H1 (cell line): Measurements from ENCODE around the gene RBP7. TPM values are rescaled to one million over a fixed set of nuclear protein-coding genes. Genes with fewer than 3 reads are reported as not detected.

ENCODE experiments used
- CTCF ChIA-PET: fragments of 300-600 bp; sonication (Branson Sonifier 250); formaldehyde crosslinking; loops from one replicate; lab custom pipeline; 2021; ENCODE audit not compliant: partially characterized antibody; lab: Charles Lee
- POLR2A ChIA-PET: fragments of 300-600 bp; sonication (Branson Sonifier 250); formaldehyde crosslinking; loops from one replicate; lab custom pipeline; 2021; ENCODE audit warnings: inconsistent platforms; ENCODE audit not compliant: partially characterized antibody; lab: Charles Lee
- DNase-seq, 2 experiments: peaks; one replicate each; pipeline versions ENCODE4 v3.0.0 to v3.0.0-alpha.2; 2010 to 2022; ENCODE audit warnings: low spot score in 2 of 2, low read depth in 1 of 2, mixed read lengths in 1 of 2
- FAIRE-seq: peaks from 2 replicates; lab custom pipeline; 2011; peaks lifted over from hg19 to GRCh38; lab: Jason Lieb, UNC
- H2AFZ ChIP-seq: 2 replicates; pipeline ENCODE4 v1.8.1; 2012; ENCODE audit warnings: low read length, inconsistent platforms
- H2AK5ac ChIP-seq: 2 replicates; pipeline ENCODE4 v1.6.1; 2013; ENCODE audit warnings: low read depth, low read length
- H2BK120ac ChIP-seq: replicated peaks from 2 replicates; pipeline ENCODE3; 2013; ENCODE audit warnings: low read depth, low read length, inconsistent platforms
- H2BK12ac ChIP-seq: 2 replicates; pipeline ENCODE4 v1.6.1; 2013; ENCODE audit warnings: low read depth, low read length
- H2BK15ac ChIP-seq: 2 replicates; pipeline ENCODE4 v1.6.1; 2013; ENCODE audit warnings: low read length
- H2BK20ac ChIP-seq: 2 replicates; pipeline ENCODE4 v1.6.1; 2013; ENCODE audit warnings: low read length
- H2BK5ac ChIP-seq: 2 replicates; pipeline ENCODE4 v1.6.1; 2013; ENCODE audit warnings: low read depth, low read length
- H3K14ac ChIP-seq: 2 replicates; pipeline ENCODE4 v1.6.1; 2013; ENCODE audit warnings: inconsistent platforms; ENCODE audit not compliant: insufficient read length
- H3K18ac ChIP-seq: 2 replicates; pipeline ENCODE4 v1.6.1; 2013; ENCODE audit warnings: low read length; ENCODE audit errors: extremely low read depth
- H3K23ac ChIP-seq: 2 replicates; pipeline ENCODE4 v1.6.1; 2013; ENCODE audit warnings: inconsistent platforms; ENCODE audit not compliant: insufficient read length
- H3K23me2 ChIP-seq: 2 replicates; pipeline ENCODE4 v1.6.1; 2013; ENCODE audit warnings: low read depth, low read length
- H3K27ac ChIP-seq: 2 replicates; pipeline ENCODE4 v1.6.1; 2011; ENCODE audit warnings: low read depth, low read length, inconsistent platforms
- H3K27me3 ChIP-seq, 4 experiments: replicated peaks in 1 of 4; 1 replicate in 1 of 4; 2 replicates in 3 of 4; pipeline versions ENCODE4 v1.6.1 to v1.8.1; 2011 to 2013; ENCODE audit warnings: low read length in 3 of 4, mild to moderate bottlenecking in 3 of 4, inconsistent platforms in 2 of 4, mixed read lengths in 2 of 4, moderate library complexity in 1 of 4; ENCODE audit not compliant: control insufficient read depth in 3 of 4, insufficient read depth in 3 of 4; ENCODE audit errors: extremely low read depth in 1 of 4
- H3K36me3 ChIP-seq, 4 experiments: 2 replicates each; pipeline versions ENCODE4 v1.6.1 to v1.8.1; 2011 to 2013; ENCODE audit warnings: mild to moderate bottlenecking in 4 of 4, low read length in 3 of 4, moderate library complexity in 2 of 4, control low read depth in 1 of 4, inconsistent platforms in 1 of 4; ENCODE audit not compliant: insufficient read depth in 4 of 4, control insufficient read depth in 2 of 4
- H3K4ac ChIP-seq: replicated peaks from 2 replicates; pipeline ENCODE3; 2013; ENCODE audit warnings: low read length, low read depth, mixed read lengths, inconsistent platforms; ENCODE audit not compliant: insufficient read length
- H3K4me1 ChIP-seq, 4 experiments: replicated peaks in 1 of 4; 1 replicate in 1 of 4; 2 replicates in 3 of 4; pipeline versions ENCODE4 v1.6.1 to v1.8.1; 2011 to 2013; ENCODE audit warnings: low read length in 3 of 4, inconsistent platforms in 2 of 4, mixed read lengths in 1 of 4; ENCODE audit not compliant: insufficient read depth in 4 of 4, control insufficient read depth in 3 of 4
- H3K4me2 ChIP-seq, 2 experiments: 2 replicates each; pipeline versions ENCODE4 v1.6.1 to v1.8.1; 2011 to 2013; ENCODE audit warnings: low read depth in 2 of 2, low read length in 2 of 2, control low read depth in 1 of 2, inconsistent platforms in 1 of 2, mild to moderate bottlenecking in 1 of 2; ENCODE audit not compliant: insufficient read depth in 1 of 2
- H3K4me3 ChIP-seq, 4 experiments: fragments of 200-600, 300-600 bp in 1 of 4; sonication (generic), shearing (Covaris generic), sonication (Bioruptor Twin) in 1 of 4; 2 replicates each; pipeline versions ENCODE4 v1.5.1 to v1.8.1; 2011 to 2016; ENCODE audit warnings: low read length in 4 of 4, low read depth in 3 of 4, control low read depth in 2 of 4, inconsistent platforms in 2 of 4, mild to moderate bottlenecking in 2 of 4, mixed read lengths in 1 of 4, moderate library complexity in 1 of 4; ENCODE audit not compliant: insufficient read depth in 2 of 4; ENCODE audit errors: extremely low read depth in 1 of 4
- H3K56ac ChIP-seq: replicated peaks from 2 replicates; pipeline ENCODE3; 2013; ENCODE audit warnings: low read depth, mild to moderate bottlenecking, mixed read lengths, low read length, inconsistent platforms; ENCODE audit not compliant: insufficient read length
- H3K79me1 ChIP-seq: 2 replicates; pipeline ENCODE4 v1.6.1; 2013; ENCODE audit warnings: low read depth, low read length, control low read depth
- H3K79me2 ChIP-seq, 2 experiments: 2 replicates each; pipeline versions ENCODE4 v1.6.1 to v1.8.1; 2012 to 2013; ENCODE audit warnings: low read length in 2 of 2, mild to moderate bottlenecking in 2 of 2, inconsistent platforms in 1 of 2; ENCODE audit not compliant: insufficient read depth in 2 of 2, control insufficient read depth in 1 of 2
- H3K9ac ChIP-seq, 4 experiments: replicated peaks in 1 of 4; 1 replicate in 1 of 4; 2 replicates in 3 of 4; pipeline versions ENCODE4 v1.6.1 to v1.8.1; 2011 to 2013; ENCODE audit warnings: low read depth in 3 of 4, low read length in 3 of 4, control low read depth in 2 of 4, mild to moderate bottlenecking in 2 of 4, moderate library complexity in 2 of 4, inconsistent platforms in 1 of 4; ENCODE audit errors: extremely low read depth in 1 of 4
- H3K9me3 ChIP-seq, 2 experiments: 2 replicates each; pipeline versions ENCODE4 v1.6.1 to v1.8.1; 2012 to 2013; ENCODE audit warnings: mild to moderate bottlenecking in 2 of 2, moderate library complexity in 2 of 2, control low read depth in 1 of 2, inconsistent platforms in 1 of 2, low read depth in 1 of 2, low read length in 1 of 2, mixed read lengths in 1 of 2; ENCODE audit not compliant: insufficient read depth in 2 of 2
- H4K20me1 ChIP-seq, 2 experiments: replicated peaks in 1 of 2; 2 replicates each; pipeline versions ENCODE3 to v1.8.1; 2011 to 2013; ENCODE audit warnings: inconsistent platforms in 2 of 2, low read length in 2 of 2, mild to moderate bottlenecking in 1 of 2; ENCODE audit not compliant: insufficient read depth in 2 of 2, control insufficient read depth in 1 of 2
- H4K5ac ChIP-seq: 2 replicates; pipeline ENCODE4 v1.6.1; 2013; ENCODE audit warnings: low read length, low read depth, mixed read lengths, inconsistent platforms; ENCODE audit not compliant: insufficient read length
- H4K8ac ChIP-seq: 2 replicates; pipeline ENCODE4 v1.8.0; 2013; ENCODE audit warnings: mild to moderate bottlenecking, moderate library complexity, low read length, inconsistent platforms; ENCODE audit not compliant: insufficient read depth; ENCODE audit errors: extremely low read depth
- H4K91ac ChIP-seq: replicated peaks from 2 replicates; pipeline ENCODE3; 2013; ENCODE audit warnings: low read length, mixed read lengths, inconsistent platforms; ENCODE audit not compliant: insufficient read length
- WGBS, 2 experiments: shearing (Covaris generic) in 1 of 2; methylation state at CpG; one replicate each; pipeline versions ENCODE4 v1.1.6 to v1.1.7; 2013 to 2015; ENCODE audit warnings: low lambda C conversion rate in 2 of 2, mixed read lengths in 2 of 2, inconsistent platforms in 1 of 2, low coverage in 1 of 2, missing lambda C conversion rate in 1 of 2; ENCODE audit not compliant: insufficient replicate concordance in 2 of 2, insufficient coverage in 1 of 2, insufficient read length in 1 of 2; ENCODE audit errors: extremely low coverage in 1 of 2, missing lambda C conversion rate in 1 of 2; 5-methylcytosine and 5-hydroxymethylcytosine counted together
- polyA plus RNA-seq, 7 experiments: library from polyadenylated mRNA; depleted of rRNA in 3 of 7; stranded (reverse) in 5 of 7; unstranded in 2 of 7; fragments of >200 nt in 5 of 7; fragments of 200-250 nt in 2 of 7; gene quantifications; 1 replicate in 5 of 7; 2 replicates in 1 of 7; 4 replicates in 1 of 7; pipeline versions ENCODE4 v1.2.1 to v1.2.3, GENCODE V29; 2011 to 2013; ENCODE audit warnings: missing spikeins in 2 of 7, mixed read lengths in 2 of 7
- total RNA-seq: library from RNA; stranded (reverse); fragmentation: NEBNext Ultra II Directional; extraction: Animal tissue kit (Norgen Biotek cat#: 25700); gene quantifications from 2 replicates; pipeline ENCODE4 v1.2.1, GENCODE V29; 2021

Gene RBP7
- total and polyA plus RNA-seq, 2 of the 8 experiments (the other 6 are each of a cell fraction or from before 2014, with no cell fraction given): 5.7 to 7.2 TPM

DNA sequence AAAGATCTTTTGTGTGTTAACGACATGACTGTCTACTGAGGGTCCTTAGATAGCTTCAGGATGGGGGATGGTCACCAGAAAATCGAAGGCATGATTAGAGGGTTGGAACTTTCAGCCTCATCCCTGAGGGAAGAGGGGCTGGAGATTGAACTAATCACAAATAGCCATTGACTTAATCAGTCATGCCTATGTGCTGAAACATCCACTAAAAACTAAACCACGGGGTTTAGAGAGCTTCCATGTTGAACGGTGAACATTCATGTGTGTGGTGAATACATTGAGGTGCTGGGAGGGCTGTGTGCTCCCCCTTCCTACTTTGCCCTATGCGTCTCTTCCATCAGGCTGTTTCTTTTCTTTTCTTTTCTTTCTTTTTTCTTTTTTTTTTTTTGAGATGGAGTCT, 17.0 kb downstream of the RBP7 start:
- ChIA-PET POLR2A (no interaction called here), CTCF (interaction anchor here (0.7 to 1.2 kb wide), 5 partner anchors 10 to 161 kb away, joined by 3 to 4 read pairs (median 3); no protein-coding TSS in a partner anchor)
- Histone ChIP-seq H3K9me3 (no peaks in the 10 kb centered on the region), H4K20me1 (no peaks in the 10 kb centered on the region), H3K4me3 (no peak overlapping the region), H3K36me3 (no peaks in the 10 kb centered on the region), H2AK5ac (no peak overlapping the region), H3K27ac (no peak overlapping the region), H3K79me2 (no peaks in the 10 kb centered on the region), H3K4me1 (no peaks in the 10 kb centered on the region), H3K23me2 (no peaks in the 10 kb centered on the region), H3K79me1 (no peaks in the 10 kb centered on the region), H2BK5ac (no peak overlapping the region), H2BK120ac (no peak overlapping the region), H2BK20ac (no peak overlapping the region), H3K56ac (no peak overlapping the region), H4K5ac (no peak overlapping the region), H2AFZ (no peak overlapping the region), H3K9ac (no peak overlapping the region), H3K18ac (no peak overlapping the region), H2BK15ac (no peak overlapping the region), H3K4me2 (no peak overlapping the region), H3K23ac (no peak overlapping the region), H3K4ac (no peak overlapping the region), H4K91ac (no peak overlapping the region), H4K8ac (no peak overlapping the region), H2BK12ac (no peak overlapping the region), H3K27me3 (no peaks in the 10 kb centered on the region), H3K14ac (no peak overlapping the region)
- 85% methylated on average over 5 of the region's 5 CpGs; no CpG with 5 or more reads in 1 of the 2 experiments for WGBS, 2 experiments
- no peak for FAIRE-seq
- no peak for DNase-seq
